HG02943 (cell line): ENCODE results near the gene PLPPR5.
"Not testable (repeated sequence)": the region's sequence is repeated elsewhere in the genome, so short reads cannot be mapped to it uniquely, and the experiment has no call there.

ENCODE experiments used
- ATAC-seq: cut with Tn5 transposase; IDR thresholded peaks from one replicate; pipeline ENCODE4 v1.9.1; 2021; ENCODE audit warnings: mild to moderate bottlenecking, low read depth, moderate library complexity; ENCODE audit not compliant: unreplicated experiment

PLPPR5 gene, protein sequence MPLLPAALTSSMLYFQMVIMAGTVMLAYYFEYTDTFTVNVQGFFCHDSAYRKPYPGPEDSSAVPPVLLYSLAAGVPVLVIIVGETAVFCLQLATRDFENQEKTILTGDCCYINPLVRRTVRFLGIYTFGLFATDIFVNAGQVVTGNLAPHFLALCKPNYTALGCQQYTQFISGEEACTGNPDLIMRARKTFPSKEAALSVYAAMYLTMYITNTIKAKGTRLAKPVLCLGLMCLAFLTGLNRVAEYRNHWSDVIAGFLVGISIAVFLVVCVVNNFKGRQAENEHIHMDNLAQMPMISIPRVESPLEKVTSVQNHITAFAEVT

DNA sequence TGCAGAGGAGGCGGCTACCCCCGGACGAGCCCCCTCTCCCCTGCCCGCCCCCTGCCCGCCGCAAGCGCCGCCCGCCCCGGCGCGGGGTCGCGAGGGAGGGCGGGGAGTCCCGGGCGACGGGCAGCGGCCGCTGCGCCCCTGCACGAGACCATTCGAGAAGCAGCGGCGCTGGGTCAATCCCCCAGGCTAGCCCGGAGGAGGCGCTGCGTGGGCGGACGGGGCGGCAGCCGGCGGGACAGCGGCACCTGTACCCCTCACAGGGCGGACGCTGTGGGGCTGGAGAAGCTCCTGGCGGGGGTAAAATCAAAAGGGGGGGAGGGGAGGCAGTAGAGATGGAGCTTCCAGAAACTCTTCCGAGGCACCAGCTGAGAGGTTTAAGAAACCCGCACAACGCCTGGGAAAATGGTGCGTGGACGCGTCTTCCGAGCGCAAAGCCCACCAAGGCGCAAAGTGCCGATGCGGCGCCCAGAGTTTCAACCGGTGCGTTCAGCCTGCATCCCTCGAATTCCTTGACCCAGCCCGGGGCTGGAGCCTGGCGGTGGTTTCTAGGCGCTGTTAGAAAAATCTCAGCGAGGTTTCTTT, at the start of gene PLPPR5:
TSS of gene PLPPR5 (minus strand) at position 1 of the 582 bp plus-strand sequence. CDS start 190 bp downstream, outside the sequence.
- no peak for ATAC-seq

DNA sequence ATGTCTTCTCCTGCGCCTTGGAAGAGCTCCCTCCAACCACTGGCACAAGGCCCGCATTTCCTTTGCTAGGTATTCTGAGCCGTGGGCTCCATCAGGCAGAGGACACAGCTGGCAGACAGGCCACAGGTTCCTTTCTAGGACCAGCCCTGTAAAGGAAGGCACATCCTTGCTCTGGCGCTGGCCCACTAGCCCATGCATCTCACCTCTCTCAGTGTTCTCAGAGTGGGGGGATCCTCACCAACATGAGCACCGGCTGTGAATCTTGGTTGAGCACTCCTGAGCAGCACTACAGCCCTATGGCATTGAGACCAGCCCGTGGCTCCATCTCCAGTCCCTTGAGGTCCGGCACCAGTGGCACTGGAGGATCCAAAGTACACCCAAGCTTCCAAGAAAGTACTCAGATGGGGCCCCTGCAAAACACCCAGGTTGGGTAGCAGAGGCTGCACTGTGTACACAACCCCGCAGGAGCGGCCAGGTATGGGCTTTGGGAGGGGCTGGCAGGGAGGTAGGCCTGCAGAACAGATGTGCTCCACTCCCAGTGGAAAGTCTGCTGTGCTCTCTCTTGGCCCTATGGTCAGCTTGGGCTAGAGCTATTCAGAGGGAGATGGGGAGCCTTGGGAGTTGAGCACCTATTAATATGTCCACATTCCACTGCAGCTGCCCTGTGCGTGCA, 47.1 kb upstream of the PLPPR5 start:
- no peak for ATAC-seq

DNA sequence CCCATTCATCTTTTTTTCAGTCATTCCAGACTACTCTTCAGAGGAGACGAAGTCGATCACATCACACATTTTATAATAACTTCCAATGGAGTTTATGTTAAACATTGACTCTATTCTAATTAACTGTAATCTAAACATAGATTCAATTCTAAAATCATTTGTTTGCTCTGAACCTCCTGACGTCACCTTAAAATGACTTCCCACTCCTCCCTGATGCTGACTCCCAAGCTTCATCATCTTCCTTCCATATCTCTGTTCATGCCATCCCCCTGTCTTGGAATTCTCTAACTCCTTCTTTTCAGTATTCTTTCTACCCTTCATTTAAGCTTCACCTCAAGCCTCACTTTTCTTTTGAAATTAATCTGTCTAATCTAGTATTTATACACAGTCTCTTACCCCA, 45.1 kb upstream of the PLPPR5 start:
- ATAC-seq, result no peak

DNA sequence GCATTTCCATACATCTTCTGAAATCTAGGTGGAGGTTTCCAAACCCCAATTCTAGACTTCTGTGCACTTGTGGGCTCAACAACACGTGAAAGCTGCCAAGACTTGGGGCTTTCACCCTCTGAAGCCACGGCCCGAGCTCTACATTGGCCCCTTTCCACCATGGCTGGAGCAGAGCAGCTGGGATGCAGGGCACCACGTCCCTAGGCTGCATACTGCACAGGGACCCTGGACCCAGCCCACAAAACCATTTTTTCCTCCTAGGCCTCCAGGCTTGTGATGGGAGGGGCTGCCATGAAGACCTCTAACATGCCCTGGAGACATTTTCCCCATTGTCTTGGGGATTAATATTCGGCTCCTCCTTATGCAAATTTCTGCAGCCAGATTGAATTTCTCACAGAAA, 32.1 kb upstream of the PLPPR5 start:
- ATAC-seq, result not testable (repeated sequence)

DNA sequence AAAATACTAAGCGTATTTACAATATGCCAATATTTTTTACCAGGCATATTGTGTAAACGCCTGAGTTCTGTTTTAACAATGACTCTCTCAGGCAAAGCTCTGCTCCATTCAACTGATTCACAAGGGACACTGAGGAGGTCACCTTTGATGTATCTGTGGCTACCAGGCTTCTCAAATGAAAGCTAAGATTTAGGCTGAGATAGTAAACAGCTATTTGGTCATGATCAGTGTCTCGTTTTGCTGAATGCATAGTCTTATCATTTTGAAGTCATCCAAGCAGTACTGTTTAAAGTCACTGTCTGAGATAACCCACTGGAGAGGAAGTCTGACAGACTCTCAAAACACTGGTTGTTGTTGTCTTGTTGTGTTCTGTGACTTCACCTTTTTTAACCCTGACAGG, 13.7 kb upstream of the PLPPR5 start:
- ATAC-seq, result no peak

DNA sequence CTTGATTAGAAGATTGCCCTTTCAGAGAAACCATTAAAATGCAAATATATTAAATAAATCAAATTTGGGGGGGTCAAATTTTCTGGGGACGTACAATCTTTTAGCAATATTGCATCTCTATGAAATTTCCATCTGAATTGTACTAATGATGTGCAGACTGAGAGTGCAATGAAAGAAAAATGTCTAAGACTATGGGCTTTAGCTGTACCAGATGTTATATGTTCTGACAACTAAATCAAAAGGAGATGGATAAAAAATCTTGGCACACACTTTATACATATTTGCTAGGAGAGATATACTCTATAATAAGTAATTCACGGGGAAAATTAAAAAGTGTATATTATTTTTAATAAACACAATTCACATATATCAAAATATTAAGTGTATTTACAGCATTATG, 13.0 kb upstream of the PLPPR5 start:
- ATAC-seq, result no peak

DNA sequence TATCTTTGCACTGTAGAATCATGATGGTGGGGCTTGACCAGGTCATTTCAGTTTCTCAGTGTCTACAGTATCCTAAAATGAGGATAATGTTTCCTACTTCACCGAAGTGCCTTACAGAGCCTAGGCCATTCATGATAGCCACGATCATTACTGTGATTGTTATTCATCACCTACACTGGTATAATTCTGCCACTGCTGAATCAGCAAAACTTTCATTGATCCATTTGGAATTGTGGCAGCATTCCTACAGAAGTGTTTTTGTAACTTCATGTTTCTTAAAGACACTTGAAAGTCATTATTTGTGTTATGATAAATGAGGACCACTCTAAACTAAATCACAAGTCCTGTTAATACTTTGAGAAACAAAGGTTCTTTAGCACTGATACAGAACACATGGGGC, 6.0 kb upstream of the PLPPR5 start:
- ATAC-seq, result no peak

DNA sequence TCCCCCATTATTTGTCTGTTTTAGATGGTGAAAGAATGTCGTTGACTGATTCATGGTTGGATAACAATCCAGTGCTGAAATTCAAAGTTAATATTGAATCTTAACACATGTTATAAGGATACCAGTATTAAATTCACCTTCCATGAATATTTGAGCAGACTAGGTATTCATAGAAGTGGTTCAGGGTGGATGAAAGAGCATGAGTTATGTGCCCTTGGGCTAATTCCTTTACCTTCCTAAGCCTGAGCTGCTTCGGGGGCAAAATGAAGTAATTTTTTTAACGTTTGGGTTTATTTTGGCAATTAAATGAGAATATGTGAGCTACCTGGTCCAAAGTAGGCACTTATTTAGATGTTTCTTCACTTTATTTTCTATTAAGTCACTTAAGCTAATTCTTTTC, 2.7 kb upstream of the PLPPR5 start:
- ATAC-seq, result no peak

DNA sequence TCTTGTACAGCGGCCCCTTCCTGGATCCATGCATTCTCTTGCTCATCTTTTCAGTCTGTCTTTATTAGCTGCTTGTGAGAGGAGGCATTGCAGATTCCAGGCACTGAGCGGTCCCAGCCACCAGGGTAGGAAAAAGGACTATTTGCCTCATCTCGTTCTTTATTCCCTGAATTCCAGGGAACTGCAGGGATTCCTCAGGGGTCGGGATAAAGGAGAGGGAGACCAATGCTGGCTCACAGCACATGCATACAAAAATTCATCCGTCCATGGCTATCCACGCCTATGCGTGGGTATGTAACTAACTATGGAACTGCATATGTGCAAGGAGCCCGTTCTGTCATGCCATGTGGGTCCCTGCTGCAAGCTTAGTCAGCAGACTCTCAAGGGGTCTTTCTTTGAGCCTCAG, 879 bp upstream of the PLPPR5 start:
- no peak for ATAC-seq

DNA sequence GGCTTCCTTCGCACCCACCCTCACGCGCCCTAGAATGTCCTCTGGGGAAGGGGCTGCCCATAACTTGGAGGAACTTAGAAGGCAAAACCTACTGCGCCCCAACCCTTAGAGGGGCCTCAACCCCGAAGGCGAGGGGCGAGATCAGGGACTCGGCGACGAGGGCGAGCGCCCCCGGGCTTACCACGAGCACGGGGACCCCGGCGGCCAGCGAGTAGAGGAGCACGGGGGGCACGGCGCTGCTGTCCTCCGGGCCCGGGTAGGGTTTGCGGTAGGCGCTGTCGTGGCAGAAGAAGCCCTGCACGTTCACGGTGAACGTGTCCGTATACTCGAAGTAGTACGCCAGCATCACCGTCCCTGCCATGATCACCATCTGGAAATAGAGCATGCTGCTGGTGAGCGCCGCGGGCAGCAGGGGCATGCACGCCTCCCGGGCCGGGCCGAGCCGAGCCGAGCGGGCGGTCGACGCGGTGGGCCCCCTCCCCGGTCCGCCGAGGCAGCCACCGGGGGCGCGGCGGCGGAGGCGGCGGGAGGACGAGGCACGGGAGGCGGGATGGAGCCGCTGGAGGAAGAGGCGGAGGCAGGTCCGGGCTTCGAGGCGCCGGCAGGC, 304 bp downstream of the PLPPR5 start:
- ATAC-seq, result no peak

DNA sequence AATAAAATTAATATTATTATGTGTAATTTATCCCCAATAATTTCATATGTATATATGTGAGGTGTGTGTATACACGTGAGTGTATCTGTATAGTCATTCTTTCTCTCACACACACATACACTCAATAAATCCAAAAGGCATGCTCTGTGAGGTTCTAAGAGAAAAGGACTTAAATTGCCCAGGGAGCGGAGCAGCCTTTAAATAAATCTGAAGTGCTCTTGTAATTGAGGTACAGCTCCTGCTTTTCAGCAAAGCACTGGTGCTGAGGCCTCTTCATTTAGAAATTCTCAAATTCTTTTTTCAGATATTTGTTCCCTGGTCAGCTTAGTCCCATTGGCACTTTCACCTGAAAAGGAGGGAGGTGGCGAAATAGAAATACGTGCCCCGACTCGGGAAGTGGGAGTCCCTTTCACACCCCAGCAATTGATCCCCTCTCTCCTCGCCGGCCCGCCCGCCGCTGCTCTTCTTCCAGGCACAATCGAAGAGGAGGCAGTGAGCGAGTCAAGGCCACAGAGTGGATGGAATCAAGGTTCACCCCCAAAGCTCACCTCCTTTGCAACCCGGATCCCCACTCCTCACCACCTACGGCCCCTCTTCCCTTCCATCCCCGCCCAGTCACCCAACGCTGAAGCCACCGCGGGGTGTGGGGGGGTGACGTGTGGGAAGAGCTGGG, 944 bp downstream of the PLPPR5 start:
- ATAC-seq, result no peak

DNA sequence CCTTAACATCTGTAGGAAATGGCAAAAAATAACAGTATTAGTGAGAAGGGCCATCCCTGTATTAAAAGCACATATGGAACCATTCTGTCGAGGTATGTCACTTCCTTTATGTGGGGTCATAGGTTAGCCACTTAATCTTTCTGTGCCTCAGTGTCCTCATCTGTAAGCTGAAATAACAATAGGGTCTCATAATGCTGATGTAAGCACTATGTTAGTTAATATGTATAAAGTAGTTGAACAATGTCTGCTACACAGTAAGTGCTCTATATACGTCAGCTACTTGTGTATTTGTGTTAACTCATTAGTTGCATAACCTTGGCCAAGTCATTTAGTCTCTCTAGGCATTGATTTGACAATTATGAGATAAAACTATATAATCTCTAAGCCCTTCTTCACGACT, 11.8 kb downstream of the PLPPR5 start:
- no peak for ATAC-seq

DNA sequence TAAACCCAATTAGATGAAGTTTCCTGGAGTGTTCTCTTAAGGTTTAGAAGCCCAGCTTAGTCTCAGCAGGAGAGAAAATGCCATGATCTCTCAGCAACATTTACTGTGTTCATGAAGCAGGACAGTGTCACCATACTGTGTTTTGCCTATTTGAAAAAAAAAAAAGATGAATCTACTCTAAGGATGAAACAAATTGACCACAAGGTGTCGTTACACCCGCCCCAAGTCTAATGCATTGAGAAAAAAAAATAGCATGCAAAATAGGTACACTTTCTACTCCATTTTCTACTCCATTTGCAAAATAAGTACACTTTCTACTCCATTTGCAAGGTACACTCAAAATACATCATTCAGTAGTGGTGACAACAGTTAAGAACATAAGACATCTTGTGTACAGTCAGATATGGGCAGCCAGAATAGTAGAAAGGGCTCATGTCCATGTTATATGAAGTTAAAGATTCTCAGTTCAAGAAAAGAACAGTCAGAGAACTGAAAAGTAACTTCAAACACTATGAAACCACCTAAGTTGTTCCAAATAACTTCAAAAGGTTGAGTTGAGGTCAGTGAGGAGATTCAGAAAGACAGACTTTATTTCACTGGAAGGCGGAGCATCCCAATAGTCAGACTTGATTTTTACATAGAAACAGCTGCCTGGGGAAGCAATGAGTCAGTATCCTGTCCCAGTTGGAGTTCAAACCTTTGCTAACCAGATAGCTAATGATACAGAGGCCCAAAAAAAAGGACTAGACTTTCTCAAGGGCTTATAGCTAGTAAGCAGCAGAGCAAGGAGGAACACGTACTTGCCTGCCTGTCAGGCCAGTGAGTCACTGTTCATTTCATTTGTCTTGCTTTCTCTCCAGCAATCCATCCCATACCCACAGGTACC, 13.3 kb downstream of the PLPPR5 start:
- ATAC-seq, result no peak

DNA sequence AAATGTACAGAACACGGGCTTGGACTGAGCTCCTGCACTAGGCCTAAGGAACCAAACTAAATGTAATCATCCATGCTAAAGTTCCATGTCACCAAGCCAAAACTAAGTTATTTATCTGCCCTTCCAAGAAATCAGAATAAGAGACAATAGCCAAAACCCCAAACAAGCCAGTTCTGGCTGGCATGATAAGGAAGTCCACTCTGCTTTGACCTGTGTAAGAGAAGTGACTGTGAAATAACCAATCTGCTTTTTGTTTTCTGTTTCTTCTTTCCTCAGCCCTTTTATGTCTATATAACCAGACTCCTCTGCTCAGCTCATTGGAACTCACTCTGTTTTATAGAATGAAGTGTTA, 15.1 kb downstream of the PLPPR5 start:
- ATAC-seq, result no peak

DNA sequence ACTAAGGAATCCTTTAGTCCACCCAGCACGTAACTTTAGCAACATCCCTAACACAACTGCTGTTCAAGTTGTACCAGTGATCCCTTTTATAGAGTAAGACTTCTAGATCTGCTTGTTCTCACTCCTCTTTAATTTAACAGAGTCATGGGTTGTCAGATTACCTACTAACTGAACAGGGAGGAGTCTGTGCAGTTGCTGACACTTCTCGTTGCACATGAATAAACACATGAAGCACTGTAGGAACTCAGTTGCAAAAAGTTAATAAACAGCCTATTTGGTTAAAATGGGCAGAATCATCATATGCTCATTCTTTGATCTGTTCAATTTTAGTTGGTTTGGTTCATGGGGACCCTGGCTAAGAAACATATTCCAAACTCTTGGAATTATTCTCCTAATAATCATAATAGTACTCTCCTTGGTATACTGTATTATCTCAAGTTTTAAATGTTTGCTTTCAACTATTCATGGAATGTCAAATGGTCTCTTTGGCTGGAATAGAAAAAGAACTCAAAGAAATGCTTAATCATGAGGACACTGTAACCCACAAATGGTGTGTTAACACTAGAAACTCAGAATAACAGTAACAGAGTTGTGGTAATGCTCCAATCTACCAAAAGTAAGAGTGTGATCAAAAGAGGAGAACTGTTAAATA, 15.6 kb downstream of the PLPPR5 start:
- ATAC-seq, result peak; percentile 72

DNA sequence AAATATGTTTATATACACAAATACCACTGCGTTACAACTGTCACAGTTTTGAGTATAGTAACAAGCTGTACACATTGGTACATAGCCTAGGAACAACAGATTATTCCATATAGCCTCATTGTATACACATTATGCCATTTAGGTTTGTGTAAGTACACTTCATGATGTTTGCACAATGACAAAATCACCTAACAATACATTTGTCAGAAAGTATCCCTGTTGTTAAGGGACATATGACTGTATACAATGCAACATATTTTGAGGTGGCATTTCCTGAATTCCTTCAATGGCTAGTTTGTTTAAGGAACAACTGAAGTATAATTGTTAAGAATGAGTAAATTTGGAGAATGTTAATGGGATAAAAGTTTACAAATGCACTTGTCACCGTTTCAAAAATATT, 19.0 kb downstream of the PLPPR5 start:
- no peak for ATAC-seq

DNA sequence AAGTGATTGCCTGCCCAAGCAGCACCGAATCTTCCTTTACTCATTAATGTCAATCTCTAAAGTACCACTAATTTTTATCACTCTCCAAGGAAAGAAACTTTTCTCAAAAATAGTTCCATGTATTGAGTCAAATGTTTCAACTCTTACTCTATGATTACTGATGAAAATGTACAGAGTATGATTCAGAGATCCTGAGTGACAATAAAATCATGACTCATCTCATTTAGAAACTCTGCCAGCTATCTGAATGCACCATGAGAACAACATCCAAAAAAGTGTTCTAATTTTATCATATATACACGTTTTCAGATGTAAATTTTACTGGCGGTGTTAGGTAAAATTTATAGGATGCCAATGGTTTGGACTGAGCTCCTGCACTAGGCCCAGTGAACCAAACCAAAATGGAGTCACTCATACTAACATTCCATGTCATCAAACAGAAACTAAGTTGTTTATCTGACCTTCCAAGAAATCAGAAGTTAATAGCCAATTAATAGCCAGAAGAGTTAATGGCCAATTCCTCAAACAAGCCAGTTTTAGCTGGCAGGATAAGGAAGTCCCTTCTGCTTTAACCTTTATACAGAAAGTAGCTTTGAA, 22.6 kb downstream of the PLPPR5 start:
- no peak for ATAC-seq

DNA sequence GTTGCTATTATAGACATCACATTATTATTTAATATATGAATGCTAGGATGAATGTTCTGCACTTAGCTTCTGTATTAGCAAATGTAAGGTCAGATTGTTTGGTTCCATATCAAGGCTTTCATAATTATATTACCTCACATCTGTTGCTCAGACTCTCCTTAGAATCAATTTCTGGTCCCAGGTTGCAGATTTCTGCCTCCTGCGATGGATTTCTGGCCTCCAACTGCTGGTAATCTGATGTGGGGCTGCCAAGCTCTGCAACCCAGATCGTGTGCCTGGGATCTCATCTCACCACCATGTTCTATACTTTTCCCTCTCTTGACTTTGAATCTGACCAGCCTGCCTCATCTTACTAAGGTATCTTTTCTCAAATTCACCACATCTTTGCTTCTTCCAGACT, 25.2 kb downstream of the PLPPR5 start:
- no peak for ATAC-seq

DNA sequence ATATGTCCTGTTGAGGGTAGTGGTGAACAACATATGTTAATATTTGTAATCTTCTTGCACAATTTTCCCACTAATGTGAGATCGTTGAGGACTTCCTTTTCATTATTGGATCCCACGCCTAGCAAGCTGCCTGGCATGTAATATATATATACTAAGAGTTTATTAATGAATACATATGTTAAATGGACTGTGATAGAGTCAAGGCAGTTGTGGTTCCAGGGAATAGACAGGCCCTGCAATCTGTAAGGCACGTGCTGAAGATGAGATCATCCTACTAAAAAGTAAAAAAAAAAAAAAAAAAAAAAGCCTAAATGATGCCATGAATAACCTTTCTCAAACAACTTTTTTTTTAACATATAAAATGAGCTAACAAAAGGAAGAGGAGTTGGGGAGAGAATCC, 28.9 kb downstream of the PLPPR5 start:
- ATAC-seq, result no peak
